Liver (tissue), 3 donors: Measurements from ENCODE around the gene CLDN20.

ENCODE experiments used
- EGR1 ChIP-seq, 2 donors: IDR thresholded peaks; 2 replicates each; pipeline ENCODE4 v1.6.1; 2016 to 2018; ENCODE audit warnings: antibody characterized with exemption in 2 of 2, low read depth in 2 of 2
- FOXA2 ChIP-seq: IDR thresholded peaks from 2 replicates; pipeline ENCODE4 v1.6.1; 2016; ENCODE audit warnings: antibody characterized with exemption
- GABPA ChIP-seq, 2 donors: IDR thresholded peaks in 1 of 2; conservative IDR thresholded peaks in 1 of 2; 2 replicates each; pipeline ENCODE4 v1.6.1; 2016; ENCODE audit warnings: antibody characterized with exemption in 2 of 2, mild to moderate bottlenecking in 1 of 2, moderate library complexity in 1 of 2
- HNF4G ChIP-seq: IDR thresholded peaks from 2 replicates; pipeline ENCODE4 v1.6.1; 2016; ENCODE audit warnings: antibody characterized with exemption
- JUND ChIP-seq, 2 donors: IDR thresholded peaks; 2 replicates each; pipeline ENCODE4 v1.6.1; 2016; ENCODE audit warnings: antibody characterized with exemption in 2 of 2
- MAX ChIP-seq: IDR thresholded peaks from 2 replicates; pipeline ENCODE4 v1.6.1; 2016; ENCODE audit warnings: antibody characterized with exemption
- REST ChIP-seq: IDR thresholded peaks from 2 replicates; pipeline ENCODE4 v1.6.1; 2016; ENCODE audit warnings: antibody characterized with exemption, mild to moderate bottlenecking
- SP1 ChIP-seq: IDR thresholded peaks from 2 replicates; pipeline ENCODE4 v1.6.1; 2018; ENCODE audit warnings: antibody characterized with exemption, mild to moderate bottlenecking
- TAF1 ChIP-seq: conservative IDR thresholded peaks from 2 replicates; pipeline ENCODE4 v1.6.1; 2016; ENCODE audit warnings: antibody characterized with exemption, mild to moderate bottlenecking
- TF ChIP-seq, protein P1 (sequence below): fragments of 150-350 bp; IDR thresholded peaks from 2 replicates; pipeline ENCODE4 v1.5.1; 2017; ENCODE audit warnings: improper control_type of control experiment, low read depth, low read length; ENCODE audit not compliant: missing input control
- TF ChIP-seq, protein P2 (sequence below): IDR thresholded peaks from 2 replicates; pipeline ENCODE4 v1.6.1; 2016; ENCODE audit warnings: antibody characterized with exemption
- donor health status: healthy.
- donor health status: healthy.

GRCh38 chr6:155245831-155246230 is 18.0 kb upstream of the CLDN20 start:
- no peak for TF ChIP-seq GABPA (IDR thresholded peaks at IDR 0.05 in 1 of 2, conservative IDR thresholded peaks at IDR 0.05 in 1 of 2)
- TF ChIP-seq MAX: no peak
- TF ChIP-seq, protein P1, sequence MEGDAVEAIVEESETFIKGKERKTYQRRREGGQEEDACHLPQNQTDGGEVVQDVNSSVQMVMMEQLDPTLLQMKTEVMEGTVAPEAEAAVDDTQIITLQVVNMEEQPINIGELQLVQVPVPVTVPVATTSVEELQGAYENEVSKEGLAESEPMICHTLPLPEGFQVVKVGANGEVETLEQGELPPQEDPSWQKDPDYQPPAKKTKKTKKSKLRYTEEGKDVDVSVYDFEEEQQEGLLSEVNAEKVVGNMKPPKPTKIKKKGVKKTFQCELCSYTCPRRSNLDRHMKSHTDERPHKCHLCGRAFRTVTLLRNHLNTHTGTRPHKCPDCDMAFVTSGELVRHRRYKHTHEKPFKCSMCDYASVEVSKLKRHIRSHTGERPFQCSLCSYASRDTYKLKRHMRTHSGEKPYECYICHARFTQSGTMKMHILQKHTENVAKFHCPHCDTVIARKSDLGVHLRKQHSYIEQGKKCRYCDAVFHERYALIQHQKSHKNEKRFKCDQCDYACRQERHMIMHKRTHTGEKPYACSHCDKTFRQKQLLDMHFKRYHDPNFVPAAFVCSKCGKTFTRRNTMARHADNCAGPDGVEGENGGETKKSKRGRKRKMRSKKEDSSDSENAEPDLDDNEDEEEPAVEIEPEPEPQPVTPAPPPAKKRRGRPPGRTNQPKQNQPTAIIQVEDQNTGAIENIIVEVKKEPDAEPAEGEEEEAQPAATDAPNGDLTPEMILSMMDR: no peak
- no peak for TF ChIP-seq JUND (IDR thresholded peaks at IDR 0.05)
- TF ChIP-seq EGR1 (IDR thresholded peaks at IDR 0.05; ENCODE audit: low read depth in 2 of 2): no peak
- no peak for TF ChIP-seq SP1
- TF ChIP-seq REST: no peak
- TF ChIP-seq HNF4G: no peak
- TF ChIP-seq TAF1: no peak
- TF ChIP-seq, protein P2, sequence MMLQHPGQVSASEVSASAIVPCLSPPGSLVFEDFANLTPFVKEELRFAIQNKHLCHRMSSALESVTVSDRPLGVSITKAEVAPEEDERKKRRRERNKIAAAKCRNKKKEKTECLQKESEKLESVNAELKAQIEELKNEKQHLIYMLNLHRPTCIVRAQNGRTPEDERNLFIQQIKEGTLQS: no peak
- no peak for TF ChIP-seq FOXA2
